ENCODE data around the gene DNASE1L3. TPM values are rescaled to one million over a fixed set of nuclear protein-coding genes. Genes with fewer than 3 reads are reported as not detected.

DNASE1L3 gene
- polyA plus RNA-seq, 1 donor from 2014 or later = not detected

DNA sequence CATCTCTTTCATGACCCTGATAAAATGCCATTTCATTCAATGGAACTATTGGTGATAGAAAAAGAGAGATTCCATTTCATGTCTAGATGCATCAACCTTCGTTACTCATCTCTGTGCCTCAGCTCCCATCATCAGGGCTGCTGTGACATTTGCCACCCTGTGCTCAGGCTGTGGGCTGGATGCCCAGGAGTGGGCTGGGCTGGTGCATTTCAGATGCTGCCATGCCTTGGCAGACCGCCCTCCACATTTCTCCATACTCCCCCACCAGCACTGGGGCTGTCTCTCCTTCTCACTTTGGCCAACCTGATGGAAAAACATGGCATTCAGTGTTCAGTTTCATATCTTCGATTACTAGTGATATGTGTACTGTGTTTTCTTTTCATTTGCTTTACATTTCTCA is 59.1 kb downstream of the DNASE1L3 start:
- no peaks in the 10 kb centered on the region for H3K9me3 ChIP-seq (ENCODE audit: low read length)
- H3F3A ChIP-seq (ENCODE audit: insufficient read depth, low read length, poor library complexity, severe bottlenecking) = no peaks in the 10 kb centered on the region
- H3K9me2 ChIP-seq (ENCODE audit: insufficient read depth, low read length) = no peaks in the 10 kb centered on the region
- no peaks in the 10 kb centered on the region for H3K79me2 ChIP-seq (replicated peaks; ENCODE audit: insufficient read depth, low read length)
- no peaks in the 10 kb centered on the region for H4K20me1 ChIP-seq (ENCODE audit: insufficient read depth)
- no peaks in the 10 kb centered on the region for H3K27me3 ChIP-seq (ENCODE audit: insufficient read depth, low read depth, low read length)
- no peak overlapping the region for H3K4me2 ChIP-seq (ENCODE audit: low read length)
- H3K9ac ChIP-seq (ENCODE audit: low read length) = no peak overlapping the region
- TF ChIP-seq POLR2AphosphoS5 (IDR thresholded peaks at IDR 0.05) = no peak
- no peaks in the 10 kb centered on the region for H3K36me3 ChIP-seq (ENCODE audit: insufficient read depth, low read length)
- no peak overlapping the region for H3K4me3 ChIP-seq (ENCODE audit: low read length)
- H3K27ac ChIP-seq (ENCODE audit: low read length) = no peak overlapping the region
- no peak overlapping the region for H2AFZ ChIP-seq (ENCODE audit: low read depth, low read length)

GRCh38 chr3:58150810-58151199 is 60.0 kb downstream of the DNASE1L3 start:
- Histone ChIP-seq H3K79me2 (replicated peaks; ENCODE audit: insufficient read depth, low read length) (no peaks in the 10 kb centered on the region), H3K27ac (ENCODE audit: low read length) (no peak overlapping the region), H3K9me3 (ENCODE audit: low read length) (no peaks in the 10 kb centered on the region), H3F3A (ENCODE audit: insufficient read depth, low read length, poor library complexity, severe bottlenecking) (no peaks in the 10 kb centered on the region), H3K4me2 (ENCODE audit: low read length) (no peak overlapping the region), H3K9me2 (ENCODE audit: insufficient read depth, low read length) (no peaks in the 10 kb centered on the region), H3K4me3 (ENCODE audit: low read length) (no peak overlapping the region), H3K27me3 (ENCODE audit: insufficient read depth, low read depth, low read length) (no peaks in the 10 kb centered on the region), H2AFZ (ENCODE audit: low read depth, low read length) (no peak overlapping the region), H3K36me3 (ENCODE audit: insufficient read depth, low read length) (no peaks in the 10 kb centered on the region), H4K20me1 (ENCODE audit: insufficient read depth) (no peaks in the 10 kb centered on the region), H3K9ac (ENCODE audit: low read length) (no peak overlapping the region)
- no peak for TF ChIP-seq MXI1 (conservative IDR thresholded peaks at IDR 0.05; ENCODE audit: poor library complexity, severe bottlenecking)
- no peak for TF ChIP-seq EZH2 (IDR thresholded peaks at IDR 0.05; ENCODE audit: borderline replicate concordance, insufficient read depth, low read length, poor library complexity, severe bottlenecking)
- no peak for TF ChIP-seq CTCF (IDR thresholded peaks at IDR 0.05; ENCODE audit: poor library complexity, severe bottlenecking)
- no peak for TF ChIP-seq TAF1 (IDR thresholded peaks at IDR 0.05; ENCODE audit: low read depth)

DNA sequence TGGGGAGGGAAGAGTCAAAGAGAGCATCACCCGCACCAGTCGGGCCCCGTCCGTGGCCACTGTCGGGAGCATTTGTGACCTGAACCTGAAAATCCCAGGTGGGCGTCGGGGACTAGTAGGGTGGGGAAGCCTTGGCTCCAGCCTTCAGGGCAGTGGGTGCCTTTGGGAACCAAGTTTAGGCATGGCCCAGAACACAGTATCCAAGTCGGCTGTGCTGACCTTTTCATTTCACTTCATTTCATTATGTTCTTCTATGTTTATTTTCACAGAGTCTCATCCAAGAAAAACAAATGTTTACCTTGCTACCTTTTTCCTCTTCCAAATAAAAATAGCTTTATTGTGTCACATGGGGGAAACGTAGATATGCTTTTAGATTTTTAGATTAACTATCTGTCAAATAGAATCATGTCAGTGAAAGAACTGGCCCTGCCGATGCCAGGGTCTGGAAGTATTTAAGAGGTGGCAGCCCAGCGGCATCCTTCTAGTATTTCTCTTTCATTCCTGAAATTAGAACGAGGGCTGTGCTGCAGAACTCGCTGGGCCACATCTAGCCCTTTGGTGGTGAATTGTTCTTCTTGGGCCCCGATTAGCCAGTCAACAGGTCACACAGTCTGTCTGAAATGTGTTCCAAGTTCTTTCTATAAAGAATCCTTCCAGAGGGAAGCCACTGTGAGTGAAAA is 60.5 kb downstream of the DNASE1L3 start:
- no peaks in the 10 kb centered on the region for H3K36me3 ChIP-seq (ENCODE audit: insufficient read depth, low read length)
- H3K27me3 ChIP-seq (ENCODE audit: insufficient read depth, low read depth, low read length) = no peaks in the 10 kb centered on the region

DNA sequence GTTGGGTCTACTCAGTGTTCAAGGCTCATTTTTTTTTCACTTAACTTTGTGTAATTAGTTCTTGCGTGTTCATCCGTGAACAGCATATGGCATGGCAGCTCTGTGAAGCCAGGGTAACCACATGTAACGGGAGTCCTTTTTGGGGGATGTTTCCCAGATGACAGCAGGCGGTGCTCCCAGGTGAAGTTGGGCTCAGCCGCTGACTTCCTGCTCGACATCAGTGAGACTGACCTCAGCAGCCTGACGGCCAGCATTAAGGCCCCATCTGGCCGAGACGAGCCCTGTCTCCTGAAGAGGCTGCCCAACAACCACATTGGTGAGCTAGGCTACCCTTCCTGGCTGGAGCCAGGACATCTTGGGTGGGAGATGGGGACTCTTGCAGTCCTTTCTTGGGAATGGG is 62.7 kb downstream of the DNASE1L3 start:
- TF ChIP-seq EZH2 (IDR thresholded peaks at IDR 0.05; ENCODE audit: borderline replicate concordance, insufficient read depth, low read length, poor library complexity, severe bottlenecking) = no peak
- no peak for TF ChIP-seq TAF1 (IDR thresholded peaks at IDR 0.05; ENCODE audit: low read depth)
- TF ChIP-seq RAD21 (conservative IDR thresholded peaks at IDR 0.05) = no peak
- no peak for TF ChIP-seq SMC3 (conservative IDR thresholded peaks at IDR 0.05; ENCODE audit: poor library complexity)
- no peaks in the 10 kb centered on the region for H3K36me3 ChIP-seq (ENCODE audit: insufficient read depth, low read length)

More for the DNA sequence above, 60.5 kb downstream of the DNASE1L3 start:
- no peaks in the 10 kb centered on the region for H3K9me2 ChIP-seq (ENCODE audit: insufficient read depth, low read length)
- H3K27ac ChIP-seq (ENCODE audit: low read length) = no peak overlapping the region
- H2AFZ ChIP-seq (ENCODE audit: low read depth, low read length) = no peak overlapping the region
- H3K9ac ChIP-seq (ENCODE audit: low read length) = no peak overlapping the region
- H3K4me2 ChIP-seq (ENCODE audit: low read length) = no peak overlapping the region
- H4K20me1 ChIP-seq (ENCODE audit: insufficient read depth) = no peaks in the 10 kb centered on the region
- TF ChIP-seq MXI1 (conservative IDR thresholded peaks at IDR 0.05; ENCODE audit: poor library complexity, severe bottlenecking) = no peak
- TF ChIP-seq TAF1 (IDR thresholded peaks at IDR 0.05; ENCODE audit: low read depth) = no peak
- TF ChIP-seq SMC3 (conservative IDR thresholded peaks at IDR 0.05; ENCODE audit: poor library complexity) = no peak
- TF ChIP-seq EP300 (conservative IDR thresholded peaks at IDR 0.05; ENCODE audit: poor library complexity, severe bottlenecking) = no peak
- H3K9me3 ChIP-seq (ENCODE audit: low read length) = no peaks in the 10 kb centered on the region
- no peaks in the 10 kb centered on the region for H3K79me2 ChIP-seq (replicated peaks; ENCODE audit: insufficient read depth, low read length)
- H3K4me3 ChIP-seq (ENCODE audit: low read length) = no peak overlapping the region
- no peaks in the 10 kb centered on the region for H3F3A ChIP-seq (ENCODE audit: insufficient read depth, low read length, poor library complexity, severe bottlenecking)

More for the DNA sequence above, 62.7 kb downstream of the DNASE1L3 start:
- no peak overlapping the region for H3K4me2 ChIP-seq (ENCODE audit: low read length)
- H2AFZ ChIP-seq (ENCODE audit: low read depth, low read length) = no peak overlapping the region
- H3K79me2 ChIP-seq (replicated peaks; ENCODE audit: insufficient read depth, low read length) = no peaks in the 10 kb centered on the region
- no peaks in the 10 kb centered on the region for H3K27me3 ChIP-seq (ENCODE audit: insufficient read depth, low read depth, low read length)
- H3K27ac ChIP-seq (ENCODE audit: low read length) = no peak overlapping the region
- H3K9me2 ChIP-seq (ENCODE audit: insufficient read depth, low read length) = no peaks in the 10 kb centered on the region
- H3K9ac ChIP-seq (ENCODE audit: low read length) = no peak overlapping the region
- no peaks in the 10 kb centered on the region for H3K9me3 ChIP-seq (ENCODE audit: low read length)
- no peaks in the 10 kb centered on the region for H3F3A ChIP-seq (ENCODE audit: insufficient read depth, low read length, poor library complexity, severe bottlenecking)
- no peaks in the 10 kb centered on the region for H4K20me1 ChIP-seq (ENCODE audit: insufficient read depth)
- H3K4me3 ChIP-seq (ENCODE audit: low read length) = no peak overlapping the region

Measured in neural cell (in vitro differentiated cells).